ENCODE data around the gene CYSLTR2.

DNA sequence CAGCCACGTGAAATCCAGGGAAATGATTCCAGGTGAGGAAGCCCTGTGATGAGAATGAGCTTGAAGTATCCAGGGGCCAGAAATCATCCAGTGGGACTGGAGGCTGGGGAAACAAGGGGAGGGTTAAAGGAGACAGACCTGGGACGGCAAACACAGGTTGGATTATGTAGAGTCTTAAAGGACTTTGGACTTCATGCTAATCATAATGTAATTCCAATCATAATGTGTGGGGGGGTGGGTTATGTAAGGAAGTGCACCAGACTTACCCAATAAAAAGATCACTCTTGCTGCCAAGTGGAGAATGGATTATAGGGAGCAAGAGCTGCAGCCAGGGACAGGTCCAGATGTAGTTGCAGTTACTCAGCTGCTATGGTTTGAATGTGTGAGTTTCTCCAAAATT is 16.1 kb upstream of the CYSLTR2 start:
- TF ChIP-seq CTCF (IDR thresholded peaks at IDR 0.05; ENCODE audit: low read length) (no peak), EZH2 (IDR thresholded peaks at IDR 0.05; ENCODE audit: borderline replicate concordance, low read length) (no peak)
